CD4-positive, alpha-beta T cell (primary cell): ENCODE measurements around the gene SDR42E1. TPM values are rescaled to one million over a fixed set of nuclear protein-coding genes. Genes with fewer than 3 reads are reported as not detected.
"Not testable (repeated sequence)": the region's sequence is repeated elsewhere in the genome, so short reads cannot be mapped to it uniquely, and the experiment has no call there.

ENCODE experiments used
- ATAC-seq: fragments of 200-7000 bp; cut with Tn5 transposase; one replicate; pipeline ENCODE4 v1.10.0; 2022; ENCODE audit warnings: mild to moderate bottlenecking; ENCODE audit not compliant: poor library complexity
- CTCF ChIA-PET: fragments of 350-600 bp; sonication (Branson Sonifier 250); formaldehyde crosslinking; loops from one replicate; lab custom pipeline; 2021; ENCODE audit warnings: antibody characterized with exemption, inconsistent platforms; lab: Charles Lee
- POLR2A ChIA-PET: fragments of 350-600 bp; sonication (Branson Sonifier 250); formaldehyde crosslinking; loops from one replicate; lab custom pipeline; 2021; ENCODE audit warnings: antibody characterized with exemption, inconsistent platforms; lab: Charles Lee
- DNase-seq, 14 experiments: peaks; one replicate each; pipeline ENCODE4 v3.0.0-alpha.2; 2013 to 2020; ENCODE audit warnings: mixed read lengths in 2 of 14
- H3K27ac ChIP-seq, 2 donors: one replicate each; pipeline versions ENCODE4 v1.5.1 to v1.7.0; 2013; ENCODE audit warnings: low read length in 2 of 2, low read depth in 1 of 2, mild to moderate bottlenecking in 1 of 2
- H3K27me3 ChIP-seq, 2 experiments: 1 replicate in 1 of 2; 2 replicates in 1 of 2; pipeline versions ENCODE4 v1.6.1 to v1.7.0; 2013; ENCODE audit warnings: low read length in 2 of 2, control low read depth in 1 of 2, mild to moderate bottlenecking in 1 of 2, moderate library complexity in 1 of 2; ENCODE audit not compliant: insufficient read depth in 2 of 2, control insufficient read depth in 1 of 2
- H3K36me3 ChIP-seq: one replicate; pipeline ENCODE4 v1.6.1; 2013; ENCODE audit warnings: low read length, control low read depth; ENCODE audit not compliant: insufficient read depth
- H3K4me1 ChIP-seq: one replicate; pipeline ENCODE4 v1.6.1; 2013; ENCODE audit warnings: low read length, control low read depth; ENCODE audit not compliant: insufficient read depth
- H3K4me3 ChIP-seq: one replicate; pipeline ENCODE4 v1.5.1; 2013; ENCODE audit warnings: mild to moderate bottlenecking, low read length, moderate library complexity
- H3K9me3 ChIP-seq, 2 experiments: 1 replicate in 1 of 2; 2 replicates in 1 of 2; pipeline versions ENCODE4 v1.6.1 to v1.7.0; 2013; ENCODE audit warnings: low read length in 2 of 2, mild to moderate bottlenecking in 2 of 2, control low read depth in 1 of 2, moderate library complexity in 1 of 2; ENCODE audit not compliant: control insufficient read depth in 1 of 2, insufficient read depth in 1 of 2
- H3K27ac Mint-ChIP-seq: one replicate; pipeline ENCODE4 v1.8.0; 2020; ENCODE audit warnings: mixed read lengths
- H3K27me3 Mint-ChIP-seq: one replicate; pipeline ENCODE4 v1.8.0; 2021; ENCODE audit warnings: mixed read lengths
- H3K36me3 Mint-ChIP-seq: one replicate; pipeline ENCODE4 v1.8.0; 2021; ENCODE audit warnings: low read depth, mixed read lengths
- H3K4me1 Mint-ChIP-seq: one replicate; pipeline ENCODE4 v1.8.0; 2021; ENCODE audit warnings: low read depth, mixed read lengths
- H3K4me3 Mint-ChIP-seq: one replicate; pipeline ENCODE4 v1.8.0; 2020; ENCODE audit warnings: mild to moderate bottlenecking, mixed read lengths
- H3K9me3 Mint-ChIP-seq: one replicate; pipeline ENCODE4 v1.8.0; 2020; ENCODE audit warnings: mixed read lengths
- CTCF ChIP-seq: fragments of 200-600 bp; IDR thresholded peaks from one replicate; pipeline ENCODE4 v1.8.0; 2022; ENCODE audit warnings: antibody characterized with exemption, mild to moderate bottlenecking
- intact Hi-C, 2 experiments: fragments of 100-400 bp; cut with DNase I in 1 of 2; cut with micrococcal nuclease in 1 of 2; formaldehyde crosslinking; loops; one replicate each; pipeline versions ENCODE4 v1.15.1 to v1.9.0; 2023 to 2025; cut with DNase I, micrococcal nuclease
- total RNA-seq, 174 experiments: library from RNA in 2 of 174; stranded (reverse) in 2 of 174; gene quantifications; one replicate each; pipeline ENCODE4 v1.2.3 and lab custom pipeline; 2021 to 2026

SDR42E1 gene
- total RNA-seq, 2 experiments from 2014 or later = 4.5 to 7.6 TPM

- TF ChIP-seq CTCF = no peak
- ATAC-seq (no peak), DNase-seq (no peak)
- Mint-ChIP-seq H3K4me1 (no peaks in the 10 kb centered on the region), H3K36me3 (no peaks in the 10 kb centered on the region), H3K27ac (no peak overlapping the region), H3K4me3 (no peak overlapping the region), H3K27me3 (peaks cover 20% of the 10 kb centered on the region), H3K9me3 (no peaks in the 10 kb centered on the region)
- Histone ChIP-seq H3K36me3 (no peaks in the 10 kb centered on the region), H3K9me3 (no peaks in the 10 kb centered on the region), H3K4me1 (no peaks in the 10 kb centered on the region), H3K27me3 (no peaks in the 10 kb centered on the region), H3K27ac (no peak overlapping the region), H3K4me3 (no peak overlapping the region)
- ChIA-PET CTCF (no interaction called here), POLR2A (no interaction called here)
- intact Hi-C loops = no loop called here
Observed at GRCh38 chr16:81987121-81987520, 24.1 kb downstream of the SDR42E1 start.

DNA sequence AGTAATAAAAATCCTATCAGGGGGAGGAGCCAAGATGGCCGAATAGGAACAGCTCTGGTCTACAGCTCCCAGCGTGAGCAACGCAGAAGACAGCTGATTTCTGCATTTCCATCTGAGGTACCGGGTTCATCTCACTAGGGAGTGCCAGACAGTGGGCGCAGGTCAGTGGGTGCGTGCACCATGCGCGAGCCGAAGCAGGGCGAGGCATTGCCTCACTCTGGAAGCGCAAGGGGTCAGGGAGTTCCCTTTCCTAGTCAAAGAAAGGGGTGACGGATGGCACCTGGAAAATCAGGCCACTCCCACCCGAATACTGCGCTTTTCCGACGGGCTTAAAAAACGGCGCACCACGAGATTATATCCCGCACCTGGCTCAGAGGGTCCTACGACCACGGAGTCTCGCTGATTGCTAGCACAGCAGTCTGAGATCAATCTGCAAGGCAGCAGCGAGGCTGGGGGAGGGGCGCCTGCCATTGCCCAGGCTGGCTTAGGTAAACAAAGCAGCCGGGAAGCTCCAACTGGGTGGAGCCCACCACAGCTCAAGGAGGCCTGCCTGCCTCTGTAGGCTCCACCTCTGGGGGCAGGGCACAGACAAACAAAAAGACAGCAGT is 33.8 kb downstream of the SDR42E1 start:
- DNase-seq, H3K27ac ChIP-seq, H3K4me3 Mint-ChIP-seq, H3K27me3 ChIP-seq, H3K36me3 ChIP-seq, H3K4me3 ChIP-seq, CTCF ChIA-PET, H3K4me1 Mint-ChIP-seq, intact Hi-C loops, H3K27ac Mint-ChIP-seq, ATAC-seq, POLR2A ChIA-PET, H3K4me1 ChIP-seq: not testable (repeated sequence)
- peaks cover 12 to 14% of the 10 kb centered on the region in 2 experiments for H3K9me3 ChIP-seq
- Mint-ChIP-seq H3K36me3 (peaks cover 19% of the 10 kb centered on the region), H3K9me3 (peaks cover 11% of the 10 kb centered on the region), H3K27me3 (peaks cover 11% of the 10 kb centered on the region)

DNA sequence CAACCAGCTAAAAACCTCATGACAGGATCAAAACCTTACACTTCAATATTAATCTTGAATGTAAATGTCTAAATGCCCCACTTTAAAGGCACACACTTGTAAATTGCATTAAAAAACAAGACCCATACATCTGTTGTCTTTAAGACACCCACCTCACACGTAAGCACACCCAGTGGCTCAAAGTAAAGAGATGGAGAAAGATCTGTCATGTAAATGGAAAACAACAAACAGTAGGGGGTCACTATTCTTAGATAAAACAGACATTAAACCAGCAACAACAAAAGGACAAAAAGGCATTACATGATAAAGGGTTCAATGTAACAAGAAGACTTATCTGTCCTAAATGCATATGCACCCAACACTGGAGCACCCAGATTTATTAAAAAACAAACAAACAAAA is 35.6 kb downstream of the SDR42E1 start:
- peaks cover 11% of the 10 kb centered on the region for H3K27me3 Mint-ChIP-seq
- Histone ChIP-seq H3K27ac (no peak overlapping the region), H3K9me3 (peaks cover 18 to 22% of the 10 kb centered on the region in 2 experiments), H3K4me1 (no peaks in the 10 kb centered on the region), H3K36me3 (no peaks in the 10 kb centered on the region), H3K4me3 (no peak overlapping the region), H3K27me3 (no peaks in the 10 kb centered on the region)
- DNase-seq (no peak), ATAC-seq (no peak)
- intact Hi-C loops = no loop called here
- H3K4me3 Mint-ChIP-seq = no peak overlapping the region
- no peak for TF ChIP-seq CTCF
- ChIA-PET POLR2A (no interaction called here), CTCF (no interaction called here)
- peaks cover 16% of the 10 kb centered on the region for H3K9me3 Mint-ChIP-seq
- H3K4me1 Mint-ChIP-seq = no peaks in the 10 kb centered on the region
- peaks cover 19% of the 10 kb centered on the region for H3K36me3 Mint-ChIP-seq
- no peak overlapping the region for H3K27ac Mint-ChIP-seq

- POLR2A ChIA-PET = no interaction called here
- no peak for ATAC-seq
- Histone ChIP-seq H3K4me3 (no peak overlapping the region), H3K36me3 (no peaks in the 10 kb centered on the region), H3K4me1 (no peaks in the 10 kb centered on the region), H3K27ac (no peak overlapping the region), H3K27me3 (no peaks in the 10 kb centered on the region), H3K9me3 (peaks cover 18 to 22% of the 10 kb centered on the region in 2 experiments)
- H3K9me3 Mint-ChIP-seq = peaks cover 16% of the 10 kb centered on the region
- peaks cover 11% of the 10 kb centered on the region for H3K27me3 Mint-ChIP-seq
- H3K27ac Mint-ChIP-seq = no peak overlapping the region
- no peak overlapping the region for H3K4me3 Mint-ChIP-seq
- no peaks in the 10 kb centered on the region for H3K4me1 Mint-ChIP-seq
- intact Hi-C loops = no loop called here
- peaks cover 19% of the 10 kb centered on the region for H3K36me3 Mint-ChIP-seq
- CTCF ChIA-PET = interaction anchor here (0.6 kb wide), 1 partner anchor 68 kb away, joined by 4 read pairs; no protein-coding TSS in a partner anchor
- DNase-seq = no peak
- TF ChIP-seq CTCF = no peak
Observed at GRCh38 chr16:81973737-81974136, 37.5 kb downstream of the SDR42E1 start.
